Erythroblast (primary cell): ENCODE measurements around the gene FNDC3B.
A peak's percentile ranks its signal among the peaks of the same experiment; 100 is the strongest.

ENCODE experiments used
- DNase-seq, 2 experiments: peaks; one replicate each; lab custom pipeline; 2025; lab: John Stamatoyannopoulos, UW
- GATA1 ChIP-seq: IDR thresholded peaks from 2 replicates; pipeline ENCODE4 v1.6.1; 2011; ENCODE audit warnings: low read depth, mild to moderate bottlenecking, control low read depth, low read length, moderate library complexity
- POLR2A ChIP-seq: IDR thresholded peaks from 2 replicates; pipeline ENCODE4 v1.6.1; 2011; ENCODE audit warnings: mild to moderate bottlenecking, low read length

The FNDC3B gene

DNA sequence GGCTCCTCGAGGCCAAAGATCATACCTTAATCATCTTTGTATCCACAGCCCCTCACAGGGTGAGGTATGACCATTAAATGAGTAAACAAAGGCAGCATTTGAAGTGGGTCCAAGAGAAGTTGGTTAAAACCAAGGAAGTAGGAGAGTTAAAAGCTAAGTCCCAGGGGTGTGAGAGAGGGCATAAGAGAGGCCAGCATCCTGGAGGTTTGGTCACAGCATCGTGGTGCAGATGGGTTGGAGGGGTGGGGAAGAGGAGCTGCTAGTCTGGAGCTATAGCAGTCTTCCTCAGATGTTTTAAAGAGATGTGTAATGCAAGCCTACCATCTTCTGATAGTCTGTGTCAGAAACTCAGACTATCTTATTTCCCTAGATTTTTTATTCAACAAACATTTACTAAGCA, 253.7 kb downstream of the FNDC3B start:
- TF ChIP-seq GATA1 (no peak), POLR2A (no peak)
- no peak for DNase-seq

DNA sequence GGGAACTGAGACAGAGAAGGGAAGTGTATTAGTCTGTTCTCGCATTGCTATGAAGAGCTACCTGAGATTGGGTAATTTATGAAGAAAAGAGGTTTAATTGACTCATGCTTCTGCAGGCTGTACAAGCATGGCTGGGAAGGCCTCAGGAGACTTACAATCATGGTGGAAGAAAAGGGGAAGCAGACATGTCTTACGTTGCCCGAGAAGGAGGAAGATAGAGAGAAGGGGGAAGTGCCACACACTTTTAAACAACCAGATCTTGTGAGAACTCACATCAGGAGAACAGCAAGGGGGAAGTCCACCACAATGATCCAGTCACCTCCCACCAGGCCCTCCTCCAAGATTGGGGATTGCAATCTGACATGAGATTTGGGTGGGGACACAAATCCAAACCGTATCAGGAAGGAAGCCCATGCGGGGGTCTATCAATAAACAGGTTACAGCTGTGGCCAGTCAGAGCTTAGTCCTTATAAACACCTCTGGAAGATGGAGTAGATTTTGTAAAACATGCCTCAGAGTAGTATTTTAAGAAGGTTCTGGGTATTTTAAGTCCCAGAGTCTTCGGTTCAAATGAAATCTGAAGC, 254.9 kb downstream of the FNDC3B start:
- no peak for DNase-seq

DNA sequence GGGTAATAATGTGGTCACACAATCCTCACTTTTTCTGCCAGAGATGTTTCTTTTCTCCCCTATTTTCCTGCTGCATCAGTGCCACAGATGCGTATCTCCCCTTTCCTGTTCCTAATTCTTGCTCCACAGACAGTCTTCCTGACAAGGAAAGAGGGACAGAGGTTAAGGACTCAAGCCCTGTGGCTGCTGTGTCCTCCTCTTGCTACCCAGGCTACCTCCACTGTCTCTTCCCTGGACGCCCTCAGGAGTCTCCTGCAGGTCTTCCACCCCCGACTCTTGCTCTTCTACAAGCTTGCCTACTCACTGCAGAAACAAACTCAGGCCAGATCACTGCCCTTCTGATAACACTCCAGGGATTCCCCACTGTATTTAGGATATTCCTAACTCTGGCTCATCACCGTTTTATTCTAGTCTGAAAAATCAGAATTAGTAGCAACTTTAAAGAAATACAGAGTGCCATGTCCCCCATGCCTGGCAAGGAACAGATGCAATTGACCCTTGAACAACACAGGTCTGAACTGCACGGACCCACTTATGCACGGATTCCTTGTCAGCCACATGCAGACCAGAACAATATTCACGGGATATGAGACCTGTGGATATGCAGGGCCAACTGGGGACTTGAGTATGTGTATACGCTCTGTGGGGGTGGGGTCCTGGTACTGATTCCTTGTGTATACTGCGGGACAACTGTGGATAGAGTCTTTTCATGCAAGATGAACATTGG, 257.0 kb downstream of the FNDC3B start:
- TF ChIP-seq POLR2A (no peak), GATA1 (no peak)
- DNase-seq: no peak

More for the DNA sequence above, 254.9 kb downstream of the FNDC3B start:
- no peak for TF ChIP-seq POLR2A
- no peak for TF ChIP-seq GATA1

DNA sequence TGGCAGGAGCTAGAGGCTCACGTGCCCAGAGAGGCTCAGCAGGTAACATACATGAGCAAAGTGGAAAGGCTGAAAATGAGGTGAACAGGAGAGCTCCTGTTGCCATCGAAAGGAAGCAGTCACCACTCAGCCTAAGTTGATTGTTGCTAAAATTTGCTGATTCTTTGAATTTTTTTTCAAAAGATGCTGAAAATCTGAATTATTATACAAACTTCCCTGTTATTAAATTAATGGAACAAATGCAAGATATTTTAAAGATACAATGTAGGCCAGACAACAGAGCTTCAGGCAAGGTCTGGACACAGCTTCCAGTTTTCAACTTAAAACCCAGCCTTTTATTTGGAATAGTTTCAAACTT, 257.6 kb downstream of the FNDC3B start:
- no peak for DNase-seq
- TF ChIP-seq GATA1 (no peak), POLR2A (no peak)

DNA sequence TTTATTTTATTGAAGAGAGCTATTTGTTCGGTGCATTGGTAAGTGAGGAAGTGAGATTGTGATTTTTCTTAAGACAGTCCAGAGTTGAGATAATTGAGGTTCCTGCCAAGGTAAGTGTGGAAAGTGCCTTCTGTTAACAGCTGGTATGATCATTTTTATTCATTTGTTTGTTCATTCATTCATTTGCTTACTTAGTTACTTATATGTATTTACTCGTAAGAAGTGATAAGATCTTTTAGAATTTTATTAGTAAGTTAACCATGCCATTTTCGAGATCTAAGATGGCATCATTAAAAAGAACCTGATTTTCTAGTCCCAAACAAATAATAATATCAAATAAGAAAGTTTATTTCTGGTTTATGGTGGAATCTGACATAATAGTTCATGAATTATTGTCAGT, 258.9 kb downstream of the FNDC3B start:
- TF ChIP-seq POLR2A: no peak
- TF ChIP-seq GATA1: no peak
- no peak for DNase-seq

DNA sequence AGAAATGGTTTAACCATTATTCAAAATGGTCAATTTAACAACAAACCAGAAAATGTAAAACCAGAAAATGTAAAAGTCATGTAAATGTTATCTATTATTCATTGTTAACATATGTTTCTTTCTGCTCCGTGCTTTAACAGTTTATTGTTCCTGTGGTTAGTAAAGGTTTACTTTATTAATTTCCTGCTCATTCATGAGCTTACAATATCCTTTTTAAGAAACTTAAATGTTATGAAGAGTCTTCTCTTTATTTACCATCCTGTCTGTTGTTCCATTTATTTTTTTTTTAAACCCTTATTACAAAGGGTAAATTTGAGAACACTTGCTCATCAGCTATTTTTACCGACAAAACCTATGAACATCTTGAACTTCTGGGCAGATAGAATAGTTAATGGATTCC, 260.8 kb downstream of the FNDC3B start:
- no peak for DNase-seq
- no peak for TF ChIP-seq GATA1
- no peak for TF ChIP-seq POLR2A

DNA sequence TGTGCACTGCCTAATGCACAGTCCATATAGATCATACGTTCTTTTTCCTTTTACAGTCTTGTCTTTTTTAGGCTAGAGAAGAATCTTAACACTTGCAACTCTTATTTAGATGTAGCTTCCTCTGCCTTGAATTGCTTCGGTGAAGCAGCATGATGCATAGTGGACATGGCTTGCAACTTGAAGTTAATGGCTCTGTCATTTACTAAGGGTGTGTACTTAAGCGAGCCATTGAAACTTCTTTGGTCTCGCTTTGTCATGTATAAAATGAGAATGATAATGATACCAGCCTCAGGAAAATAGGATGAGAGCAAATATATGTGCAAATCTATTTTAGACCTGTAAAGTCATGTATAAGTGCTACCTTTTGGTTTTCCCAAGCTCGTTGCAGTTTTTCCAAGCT, 261.5 kb downstream of the FNDC3B start:
- DNase-seq: no peak

DNA sequence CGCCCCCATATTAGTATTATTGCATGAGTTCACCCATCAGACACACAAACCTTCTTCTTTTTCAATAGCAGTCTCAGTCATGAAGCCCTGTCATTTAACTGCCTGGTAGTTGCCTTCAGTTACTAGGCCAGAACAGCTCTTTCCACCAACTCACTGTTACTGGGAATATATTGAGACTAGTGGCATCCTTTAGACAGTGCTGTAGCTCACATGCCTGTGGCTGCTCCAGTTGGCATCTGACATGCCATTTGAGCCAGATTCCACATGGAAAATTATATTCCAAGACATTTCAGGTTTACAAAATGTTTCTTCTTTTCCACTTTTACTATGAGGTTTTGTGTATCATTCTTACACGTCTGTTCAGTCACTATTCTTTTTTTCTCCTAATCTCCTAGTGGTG, 262.8 kb downstream of the FNDC3B start:
- no peak for DNase-seq
- TF ChIP-seq GATA1 (no peak), POLR2A (no peak)

More for the DNA sequence above, 261.5 kb downstream of the FNDC3B start:
- TF ChIP-seq POLR2A (no peak), GATA1 (no peak)

DNA sequence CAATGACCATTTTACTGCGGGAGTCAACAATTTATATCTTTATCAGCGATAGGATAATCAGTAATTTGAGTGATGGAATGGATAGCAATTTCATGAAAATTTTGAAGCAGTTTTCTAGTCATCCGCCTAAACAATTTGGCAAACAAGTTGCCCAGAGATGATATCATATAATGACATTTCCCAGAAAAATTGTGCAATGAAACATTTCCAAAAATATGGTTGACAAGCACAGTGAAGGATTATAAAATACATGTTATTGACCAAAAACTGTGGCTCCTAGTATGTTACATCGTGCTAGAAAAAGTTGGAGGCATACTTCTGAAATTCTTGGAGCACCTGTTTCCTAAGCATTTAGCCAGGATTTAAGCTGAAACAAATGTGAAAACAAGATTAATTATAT, 263.8 kb downstream of the FNDC3B start:
- no peak for DNase-seq
- TF ChIP-seq GATA1 (no peak), POLR2A (no peak)

DNA sequence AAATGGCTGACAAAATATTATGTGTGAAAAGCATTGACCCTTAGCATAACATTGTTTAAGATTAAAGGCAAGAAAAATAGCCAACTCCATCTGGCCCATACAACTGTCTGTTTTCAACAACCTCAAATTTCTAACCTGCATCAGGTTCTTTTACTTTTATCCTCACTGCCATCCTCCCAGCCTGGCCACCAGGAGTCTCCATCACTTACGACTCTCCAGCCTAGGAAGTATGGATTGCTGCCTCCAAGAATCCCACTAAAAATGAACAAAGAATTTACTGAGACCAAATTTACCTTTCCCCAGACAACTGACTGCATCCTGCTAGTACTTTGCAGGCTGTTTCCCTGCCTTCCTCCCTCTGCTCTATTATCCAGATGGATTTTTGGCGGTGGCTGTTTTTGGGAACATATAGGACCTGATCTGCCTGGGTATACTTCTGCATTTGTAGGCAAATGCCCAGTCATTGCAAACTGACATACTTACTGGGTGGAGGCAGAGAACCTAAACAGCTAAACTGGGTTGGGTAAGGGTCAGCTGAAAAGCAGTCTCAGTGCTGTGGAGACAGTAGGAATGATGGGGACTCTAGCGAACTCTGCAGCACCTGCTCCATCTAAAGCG, 264.7 kb downstream of the FNDC3B start:
- no peak for TF ChIP-seq GATA1
- no peak for TF ChIP-seq POLR2A
- DNase-seq: no peak

DNA sequence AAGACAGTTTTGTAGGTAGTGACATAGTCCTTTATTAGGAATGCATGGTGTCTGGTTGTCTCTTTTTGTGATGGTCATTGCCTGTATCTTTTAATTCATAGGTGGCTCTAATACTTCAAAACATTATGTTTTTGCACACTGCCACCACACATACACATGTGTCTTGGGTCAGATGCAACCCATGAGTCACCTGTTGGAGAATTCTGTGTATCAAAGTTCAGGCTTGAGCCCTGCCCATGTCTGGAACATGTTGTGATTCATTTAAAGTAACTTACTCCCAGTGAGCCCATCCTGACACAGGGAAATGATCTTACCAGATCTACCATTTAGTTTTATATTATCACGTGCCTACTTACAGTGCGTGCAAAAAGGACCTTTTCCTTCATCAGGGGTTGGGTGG, 266.2 kb downstream of the FNDC3B start:
- TF ChIP-seq POLR2A (no peak), GATA1 (no peak)
- peak in 1 of 2 experiments; percentile 10 for DNase-seq

DNA sequence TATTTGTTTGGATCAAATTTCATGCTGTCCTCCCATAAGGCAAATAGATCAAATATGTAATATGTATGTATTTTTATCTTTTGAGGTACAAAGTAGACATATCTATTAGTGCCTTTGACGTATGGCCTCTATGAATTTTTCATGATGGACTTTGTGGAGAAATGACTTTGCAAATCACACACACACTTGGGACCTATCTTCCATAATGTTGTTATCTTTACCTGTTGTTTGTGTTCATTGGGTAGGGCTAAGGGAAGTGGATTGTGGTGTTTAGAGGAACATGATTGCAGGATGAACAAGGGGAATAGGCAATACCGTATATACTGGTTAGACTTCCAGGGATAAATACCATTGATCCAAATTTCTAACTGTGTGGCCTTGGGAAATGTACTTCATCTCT, 266.6 kb downstream of the FNDC3B start:
- no peak for TF ChIP-seq POLR2A
- TF ChIP-seq GATA1: no peak
- no peak for DNase-seq

DNA sequence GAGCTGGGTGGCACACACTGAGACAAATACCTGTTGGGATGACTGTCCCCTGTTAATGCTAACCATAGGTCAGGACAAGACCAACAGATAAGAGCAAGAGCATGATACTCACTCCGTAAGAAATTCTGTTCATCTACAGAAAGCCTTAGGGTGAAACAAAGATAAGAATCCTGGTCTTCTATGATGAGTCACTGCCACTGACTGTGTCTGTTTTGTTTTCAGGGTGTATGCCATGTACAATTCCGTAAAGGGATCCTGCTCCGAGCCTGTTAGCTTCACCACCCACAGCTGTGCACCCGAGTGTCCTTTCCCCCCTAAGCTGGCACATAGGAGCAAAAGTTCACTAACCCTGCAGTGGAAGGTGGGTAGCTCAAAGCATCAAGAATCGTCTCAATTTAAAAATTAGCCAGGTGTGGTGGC, 267.8 kb downstream of the FNDC3B start:
- DNase-seq: peak; percentile 39 to 61
- no peak for TF ChIP-seq POLR2A
- no peak for TF ChIP-seq GATA1

DNA sequence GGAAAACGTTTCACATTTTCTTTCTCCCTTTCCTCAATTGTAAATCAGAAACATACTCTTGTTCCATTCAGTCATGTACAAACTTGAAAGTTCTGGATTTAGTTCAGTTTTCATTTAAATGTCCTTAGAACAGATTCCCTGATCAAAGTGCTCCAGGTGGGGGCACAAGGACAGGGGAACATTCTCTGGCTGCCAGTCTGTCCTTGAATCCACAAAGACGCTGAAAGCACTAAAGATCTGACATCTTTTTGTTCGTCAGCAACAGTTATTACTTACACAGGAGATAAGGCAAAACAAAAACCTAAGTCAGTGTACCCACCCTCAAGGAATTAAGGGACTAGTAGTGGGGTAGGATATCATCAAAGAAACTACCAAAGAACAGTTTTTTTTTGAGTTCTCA, 269.7 kb downstream of the FNDC3B start:
- TF ChIP-seq POLR2A (no peak), GATA1 (no peak)
- no peak for DNase-seq
